Measurements from ENCODE around the gene TVP23C.

DNA sequence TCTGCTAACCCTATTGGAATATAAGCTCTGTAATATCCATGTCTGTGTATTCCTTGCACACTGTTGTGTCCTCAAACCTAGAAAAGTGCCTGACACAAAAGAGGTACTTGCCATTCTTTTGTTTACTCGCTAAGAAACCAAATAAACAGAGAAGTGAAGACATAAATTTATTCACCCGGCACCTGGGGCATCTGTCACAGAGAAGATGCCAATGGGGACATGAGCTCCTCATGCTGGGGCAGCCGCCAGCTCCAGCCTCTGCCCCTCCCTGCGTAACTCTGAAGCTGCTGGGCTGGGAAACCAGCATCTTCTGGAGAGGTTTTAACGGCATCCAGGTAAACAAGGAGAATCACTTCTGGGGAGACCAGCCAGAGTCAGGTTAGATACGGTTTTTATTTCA, 80.8 kb downstream of the TVP23C start:
- TF ChIP-seq SP1 (IDR thresholded peaks at IDR 0.05) (no peak), ELF4 (IDR thresholded peaks at IDR 0.05) (no peak), FOXA1 (IDR thresholded peaks at IDR 0.05) (no peak)

Data from HEK293T (cell line).